Amniotic epithelial cell (primary cell): ENCODE measurements around the gene BEND4.
"Not testable (repeated sequence)": the region's sequence is repeated elsewhere in the genome, so short reads cannot be mapped to it uniquely, and the experiment has no call there.

ENCODE experiments used
- DNase-seq: peaks from one replicate; pipeline ENCODE4 v3.0.0-alpha.2; 2010; ENCODE audit warnings: low read depth

The BEND4 gene

DNA sequence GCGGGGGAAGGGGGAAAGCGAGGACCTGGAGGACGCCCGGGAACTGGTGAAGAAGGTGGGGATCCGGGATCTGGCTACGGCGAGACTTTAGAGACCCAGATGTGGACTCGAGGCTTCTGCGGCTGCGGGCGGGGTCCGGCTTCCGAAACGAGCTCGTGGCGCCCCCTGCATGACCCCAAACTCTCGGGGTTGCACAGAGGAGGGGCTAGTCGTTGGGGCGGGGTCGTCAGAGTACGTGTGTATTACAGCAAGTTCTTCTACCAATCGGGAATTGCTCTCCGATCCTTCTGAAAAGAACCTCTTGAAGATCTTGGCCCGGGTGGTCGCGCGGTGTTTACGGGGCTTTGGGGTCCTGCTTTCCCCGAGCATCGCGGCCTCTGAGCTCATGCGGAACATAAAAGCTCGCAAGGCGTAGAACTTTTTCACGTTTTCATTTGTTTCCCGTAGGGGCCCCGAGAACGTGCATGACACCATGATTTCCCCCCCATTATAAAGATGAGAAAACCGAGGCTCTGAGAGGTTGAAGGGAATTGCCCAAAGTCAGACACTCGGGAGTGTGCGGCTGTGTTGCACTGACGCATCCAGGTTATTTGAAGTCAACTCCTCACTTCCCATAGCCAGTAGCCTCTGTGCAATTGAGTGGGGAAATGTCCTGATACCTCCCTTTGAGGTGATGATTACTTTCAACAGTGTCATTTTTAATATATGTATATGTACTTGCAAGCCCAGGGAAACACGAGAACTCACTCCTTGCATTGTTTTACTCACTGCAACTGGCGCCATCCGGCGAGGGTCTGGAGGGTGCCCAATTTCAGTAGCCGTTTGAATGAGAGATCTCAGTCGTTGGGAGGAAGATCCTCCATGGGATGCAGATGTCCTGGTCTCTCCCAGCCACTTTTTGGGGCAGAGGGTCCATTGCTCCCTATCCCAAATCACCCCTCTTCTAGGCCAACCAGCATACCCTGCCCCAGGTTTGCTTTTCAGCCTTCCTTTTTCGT is at the start of gene BEND4:
Gene BEND4, minus strand, starts transcription at position 149 of the 998 bp plus-strand sequence. CDS start 512 bp downstream, outside the sequence.
- DNase-seq = no peak

DNA sequence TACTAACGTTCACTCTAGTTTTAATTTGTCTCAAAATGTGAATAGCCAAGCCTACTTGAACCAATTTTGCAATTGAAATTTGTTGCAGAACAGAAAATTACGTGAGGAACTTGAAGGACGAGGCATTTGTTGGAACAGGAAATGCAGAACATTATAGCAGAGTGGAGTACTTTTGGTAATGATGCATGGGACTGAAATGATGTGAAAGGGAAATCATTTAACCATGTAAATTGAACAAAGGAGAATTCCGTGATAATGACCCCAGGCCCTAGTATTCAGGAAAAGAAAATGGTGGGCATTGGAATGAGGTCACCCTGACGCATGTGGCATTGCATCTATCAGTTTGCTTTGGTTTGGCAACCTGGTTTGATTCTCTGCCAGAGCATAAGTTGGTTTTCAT is 44.9 kb upstream of the BEND4 start:
- DNase-seq = no peak

DNA sequence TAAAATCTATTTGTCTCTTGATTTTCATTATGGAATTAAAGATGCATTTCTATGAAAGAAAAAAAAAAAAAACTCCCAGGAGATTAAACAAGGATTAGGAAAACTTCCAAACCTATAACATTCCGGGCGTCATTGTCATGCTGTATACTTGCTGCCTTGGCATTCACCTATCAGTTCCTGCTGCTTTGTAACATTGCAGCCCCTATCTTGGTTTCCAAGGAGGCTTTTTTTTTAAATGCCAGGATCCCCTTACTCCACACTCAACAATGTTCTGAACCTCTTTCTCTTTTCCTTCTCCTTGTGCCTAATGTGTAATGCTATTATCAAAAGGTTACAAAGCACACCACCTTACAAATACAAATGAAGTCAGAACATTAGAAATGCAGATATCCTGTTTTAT is 20.5 kb upstream of the BEND4 start:
- no peak for DNase-seq

DNA sequence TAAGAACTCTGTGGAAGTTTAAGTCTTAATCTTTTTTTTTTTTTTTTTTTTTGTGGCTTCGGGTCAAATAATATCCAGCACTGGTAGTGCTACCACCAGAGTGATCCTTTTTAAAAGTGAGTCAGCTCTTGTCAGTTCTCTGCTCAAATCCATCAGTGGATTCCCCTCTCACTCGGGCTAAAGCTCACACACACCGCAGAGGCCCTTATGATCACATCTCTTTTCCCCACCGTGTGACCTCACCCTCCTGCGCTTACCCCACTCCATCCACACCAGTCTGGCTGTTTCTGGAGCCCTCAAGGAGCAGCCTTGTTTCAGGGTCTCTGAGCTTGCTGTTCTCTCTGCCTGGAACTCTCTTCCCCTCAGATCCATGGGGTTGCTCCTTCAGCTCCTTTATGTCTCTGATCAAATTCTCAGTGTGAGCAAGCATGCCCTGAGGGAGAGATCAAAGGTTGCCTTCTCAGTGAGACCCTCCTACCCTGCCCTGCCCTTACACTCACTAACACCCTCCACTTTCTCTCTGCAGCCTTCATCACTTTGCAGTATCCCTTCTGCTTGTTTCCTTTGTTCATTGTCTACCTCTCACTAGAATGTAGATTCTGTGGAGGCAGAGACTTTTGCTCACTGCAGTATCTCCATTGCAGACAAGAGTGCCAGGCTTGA is 19.8 kb upstream of the BEND4 start:
- no peak for DNase-seq

DNA sequence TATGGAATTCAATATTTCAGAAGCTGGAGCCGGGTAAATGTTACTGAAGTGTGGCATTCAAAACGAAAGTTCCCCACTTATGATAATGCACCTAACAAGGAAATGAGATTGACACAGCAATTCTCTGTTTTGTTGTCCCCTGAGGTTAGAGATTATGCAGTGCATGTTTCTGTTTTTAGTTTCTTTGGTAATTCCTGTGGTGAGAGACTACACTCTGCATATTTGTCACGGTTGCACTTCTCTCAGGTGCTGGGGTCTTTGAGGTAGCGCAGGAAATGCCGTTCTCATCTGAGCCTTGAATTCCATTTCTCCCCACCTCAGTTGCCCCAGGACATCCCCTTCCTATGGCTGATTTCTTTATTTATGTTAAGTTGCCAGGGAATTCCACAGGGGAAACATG is 15.3 kb upstream of the BEND4 start:
- no peak for DNase-seq

DNA sequence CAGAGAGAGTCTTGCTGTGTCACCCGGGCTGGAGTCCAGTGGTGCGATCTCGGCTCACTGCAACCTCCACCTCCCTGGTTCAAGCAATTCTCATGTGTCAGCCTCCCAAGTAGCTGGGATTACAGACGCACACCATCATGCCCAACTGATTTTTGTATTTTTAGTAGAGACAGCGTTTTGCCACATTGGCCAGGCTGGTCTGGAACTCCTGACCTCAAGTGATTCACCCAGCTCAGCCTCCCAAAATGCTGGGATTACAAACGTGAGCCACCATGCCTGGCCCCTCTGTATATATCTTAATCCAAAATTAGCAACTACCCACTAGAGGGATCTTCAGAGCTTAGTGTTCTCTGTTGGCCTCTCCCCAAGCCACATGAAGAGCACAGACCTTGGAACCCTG is 13.7 kb upstream of the BEND4 start:
- DNase-seq = not testable (repeated sequence)

DNA sequence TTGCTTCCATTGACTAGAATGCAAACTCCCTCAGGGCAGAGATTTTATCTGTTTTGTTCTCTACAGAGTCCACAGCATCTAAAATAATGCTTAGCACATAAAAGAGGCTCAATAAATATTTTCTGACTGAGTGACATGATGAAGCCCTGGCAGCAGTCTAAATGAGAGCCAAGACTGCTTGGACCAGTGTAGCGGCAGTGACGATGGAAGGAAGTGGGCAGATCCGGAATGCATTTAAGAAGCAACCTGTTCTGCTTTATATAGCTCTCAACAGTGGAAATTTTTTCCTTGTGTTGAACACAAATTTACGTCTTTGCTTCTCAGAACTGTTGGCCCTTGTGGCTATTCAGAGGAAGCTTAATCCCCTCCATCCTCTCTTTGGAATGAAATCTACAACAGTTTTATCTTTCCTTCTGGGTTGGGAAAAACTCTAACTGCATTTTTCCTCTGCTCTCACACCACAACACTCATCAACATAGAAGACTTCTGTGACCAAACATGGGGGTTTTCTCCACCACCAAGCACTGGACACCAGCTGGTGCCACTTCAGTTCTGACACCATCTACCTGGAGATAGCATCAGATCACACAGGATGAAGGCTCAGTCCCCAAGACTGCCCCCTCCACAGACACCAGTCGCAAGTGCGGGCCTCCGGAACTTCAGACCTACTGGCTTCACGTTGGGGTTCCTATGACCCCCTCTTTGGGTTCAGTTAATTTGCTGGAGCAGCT is 7.0 kb upstream of the BEND4 start:
- no peak for DNase-seq

DNA sequence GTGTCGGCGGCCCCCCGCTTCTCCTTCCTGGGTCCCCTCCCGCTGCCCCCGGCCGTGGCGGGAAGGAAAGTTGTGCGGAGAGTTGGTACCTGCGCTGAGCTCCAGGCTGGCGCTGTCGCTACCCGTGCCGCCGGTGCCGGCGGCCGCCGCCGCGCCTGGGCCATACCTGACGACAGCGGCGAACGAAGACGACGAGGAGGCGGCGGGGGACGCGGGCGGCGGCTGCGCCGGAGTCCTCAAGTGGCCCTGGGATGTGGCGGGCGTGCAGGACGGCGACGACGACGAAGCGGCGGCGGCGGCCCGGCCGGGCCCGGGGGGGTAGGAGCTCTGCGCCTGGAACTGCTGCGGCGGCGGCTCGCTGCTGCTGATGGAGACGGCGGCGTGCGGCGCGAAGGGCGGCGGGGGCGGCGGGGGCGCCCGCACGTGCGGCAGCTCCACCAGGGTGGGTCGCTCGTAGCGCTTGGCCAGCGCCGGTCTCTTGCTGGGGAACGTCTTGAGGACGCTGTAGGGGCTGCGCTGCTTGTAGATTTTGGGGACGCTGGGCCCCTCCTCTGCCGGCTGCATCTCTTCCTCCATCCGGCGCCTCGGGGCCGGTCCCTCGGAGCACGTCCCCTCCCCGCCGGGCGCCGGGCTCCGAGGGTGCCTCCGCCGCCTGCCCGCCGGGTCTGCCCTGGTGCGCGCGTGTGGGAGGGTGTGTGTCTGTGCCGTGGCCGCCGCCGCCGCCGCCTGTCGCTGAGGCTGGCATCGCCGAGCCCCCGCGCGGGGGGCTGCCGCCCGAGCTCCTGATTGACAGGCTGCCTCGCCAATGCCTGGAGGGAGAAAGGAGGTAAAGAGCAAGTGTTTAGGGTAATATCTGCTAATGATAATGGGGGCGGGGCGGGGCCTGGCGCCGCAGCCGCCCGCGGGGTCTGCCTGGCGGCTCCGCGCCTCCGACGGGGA is 618 bp downstream of the BEND4 start:
- no peak for DNase-seq

DNA sequence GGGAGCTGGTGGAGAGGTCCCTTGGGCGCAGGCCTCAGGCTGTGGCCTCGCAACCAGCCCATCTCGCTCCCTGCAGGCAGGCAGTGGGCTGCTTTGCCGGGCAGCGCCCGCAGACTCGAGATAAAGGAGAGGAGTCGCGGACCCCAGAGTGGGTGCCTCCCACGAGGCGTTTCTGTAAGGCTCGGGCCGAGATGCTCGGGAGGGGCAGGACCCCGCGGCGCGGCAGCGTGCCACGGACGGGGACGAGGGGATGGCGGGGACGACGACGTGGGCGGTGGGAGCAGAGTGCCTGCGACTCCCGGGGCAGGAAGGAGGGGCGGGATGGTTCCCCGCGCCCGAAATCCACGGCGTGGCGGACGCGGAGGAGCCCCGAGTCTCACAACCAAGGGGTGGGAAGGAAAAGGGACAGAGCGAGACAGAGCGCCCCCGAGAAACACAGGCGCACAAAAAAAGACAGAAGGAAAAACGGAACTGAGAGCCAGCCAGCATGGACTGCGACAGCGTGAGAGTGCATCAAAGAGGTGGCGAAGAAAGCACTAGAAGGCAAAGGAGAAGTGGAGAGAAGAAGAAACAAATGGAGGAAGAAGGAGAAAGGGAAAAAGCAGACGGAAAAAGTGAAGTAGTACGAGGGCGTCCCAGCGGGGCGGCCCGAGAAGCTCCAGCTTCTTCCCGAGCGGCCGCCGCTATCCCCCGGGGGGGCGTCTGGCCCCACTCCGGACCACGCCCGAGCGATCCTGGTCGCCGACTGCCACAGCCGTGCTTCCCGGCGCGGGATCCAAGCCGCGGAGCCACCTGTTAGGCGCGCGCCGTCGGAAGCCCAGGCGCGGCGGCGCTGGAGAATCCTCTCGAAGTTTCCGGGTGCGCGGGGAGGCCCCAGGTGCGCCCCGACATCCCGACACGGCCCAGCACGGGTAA is 1.5 kb downstream of the BEND4 start:
- DNase-seq = no peak

DNA sequence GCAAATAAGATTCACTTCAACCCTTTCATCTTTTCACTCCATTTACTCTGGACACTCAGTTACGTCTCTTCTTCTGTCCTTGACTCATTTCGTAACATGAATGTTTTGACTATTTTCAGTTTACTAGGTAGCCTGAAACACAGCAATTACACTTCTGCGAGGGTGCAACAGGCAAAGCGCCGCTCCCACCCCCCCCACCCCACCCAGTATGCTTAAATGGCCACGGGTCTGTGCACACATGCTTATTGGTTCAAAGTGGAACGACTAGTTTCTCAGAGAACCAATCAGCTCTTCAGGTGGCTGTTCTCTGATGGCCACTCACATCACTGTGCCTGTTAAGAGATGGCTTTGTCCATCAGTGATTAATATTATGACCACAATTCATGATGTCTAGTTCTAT is 3.5 kb downstream of the BEND4 start:
- DNase-seq = no peak

DNA sequence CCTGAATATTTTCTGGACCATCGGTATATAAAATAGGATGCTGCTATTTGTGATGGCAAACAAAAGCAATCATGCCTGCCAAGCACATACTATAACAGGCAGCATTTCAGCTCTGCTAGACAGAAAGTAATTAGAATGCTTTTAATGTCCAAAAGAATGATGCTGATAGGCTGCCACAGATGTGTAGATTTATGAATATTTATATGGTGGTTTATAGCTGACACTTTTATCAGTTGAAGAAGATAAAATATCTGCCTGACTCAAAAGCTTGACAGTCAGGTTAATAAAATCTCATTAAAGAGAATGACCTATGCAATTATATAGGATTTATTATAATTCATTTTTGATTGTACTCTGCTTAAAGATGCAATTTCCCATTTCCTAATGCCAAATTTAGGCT is 4.0 kb downstream of the BEND4 start:
- no peak for DNase-seq

DNA sequence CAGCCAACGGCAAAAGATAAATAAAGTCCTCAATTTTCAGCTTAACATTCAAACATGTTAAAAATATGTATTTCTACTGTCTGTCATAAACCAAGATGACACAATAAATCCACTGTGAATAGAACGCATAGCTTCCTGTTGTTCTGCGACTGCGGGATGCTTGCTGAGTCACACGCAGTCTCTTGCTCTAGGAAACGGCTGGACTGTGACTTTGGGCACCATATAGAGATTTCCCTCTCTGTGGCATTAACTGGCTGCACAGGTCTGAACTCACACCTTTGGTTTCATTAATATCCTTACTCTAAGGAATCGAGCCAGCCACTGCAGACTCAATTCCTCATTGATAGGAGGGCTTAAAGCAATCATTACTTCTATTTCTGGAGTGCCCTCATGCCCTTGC is 8.4 kb downstream of the BEND4 start:
- no peak for DNase-seq

DNA sequence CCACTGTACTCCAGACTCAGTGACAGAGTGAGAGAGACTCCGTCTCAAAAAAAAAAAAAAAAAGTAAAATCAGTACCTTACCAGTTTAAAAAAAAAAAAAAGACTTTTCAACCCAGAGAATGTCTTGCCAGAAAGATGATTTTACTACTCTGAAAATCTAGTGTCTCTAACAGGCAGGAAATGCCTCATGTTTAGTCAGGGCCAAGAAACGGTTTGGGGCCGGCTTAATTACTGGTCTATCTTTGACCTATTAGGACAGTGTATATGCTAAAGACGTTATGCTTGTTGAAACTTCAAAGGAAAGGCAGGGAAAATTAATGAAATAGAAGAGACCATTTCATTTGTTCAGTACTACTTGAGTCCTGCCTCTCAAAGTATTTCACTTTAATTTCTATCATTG is 9.9 kb downstream of the BEND4 start:
- no peak for DNase-seq

DNA sequence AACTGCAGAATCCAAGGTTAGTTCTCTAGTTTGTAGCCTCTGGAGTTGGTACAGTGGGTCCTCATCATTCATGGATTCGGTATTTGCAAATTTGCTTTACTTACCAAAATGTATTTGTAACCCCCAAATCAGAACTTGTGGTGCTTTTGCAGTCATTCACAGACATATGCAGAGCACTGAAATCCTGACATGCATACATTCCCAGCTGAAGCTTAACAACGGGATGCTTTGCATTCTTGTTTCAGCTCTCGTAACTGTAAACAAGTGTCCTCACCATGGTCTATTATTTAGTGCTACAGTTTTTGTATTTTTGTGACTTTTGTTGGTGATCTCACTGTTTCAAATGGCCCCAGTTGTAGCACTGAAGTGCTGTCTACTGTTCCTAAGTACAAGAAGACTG is 16.1 kb downstream of the BEND4 start:
- DNase-seq = no peak

DNA sequence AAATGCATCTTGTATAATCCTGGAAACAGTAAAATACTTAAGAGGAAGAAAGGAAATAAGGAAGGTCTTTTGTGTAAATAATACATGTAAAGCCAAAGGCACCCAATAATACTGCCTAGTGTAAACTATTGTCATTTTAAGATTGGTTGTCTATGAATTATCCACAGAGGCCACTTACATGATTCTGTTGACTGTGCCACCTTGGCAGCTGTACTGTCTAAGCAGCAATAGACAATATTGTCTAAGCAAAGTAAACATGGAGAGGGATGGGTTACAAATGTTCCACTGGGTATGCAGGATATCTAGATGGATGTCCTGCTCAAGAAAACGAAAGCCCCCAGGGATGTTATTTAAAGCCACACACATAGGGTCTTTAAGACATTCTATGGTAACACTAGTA is 19.4 kb downstream of the BEND4 start:
- DNase-seq = no peak

DNA sequence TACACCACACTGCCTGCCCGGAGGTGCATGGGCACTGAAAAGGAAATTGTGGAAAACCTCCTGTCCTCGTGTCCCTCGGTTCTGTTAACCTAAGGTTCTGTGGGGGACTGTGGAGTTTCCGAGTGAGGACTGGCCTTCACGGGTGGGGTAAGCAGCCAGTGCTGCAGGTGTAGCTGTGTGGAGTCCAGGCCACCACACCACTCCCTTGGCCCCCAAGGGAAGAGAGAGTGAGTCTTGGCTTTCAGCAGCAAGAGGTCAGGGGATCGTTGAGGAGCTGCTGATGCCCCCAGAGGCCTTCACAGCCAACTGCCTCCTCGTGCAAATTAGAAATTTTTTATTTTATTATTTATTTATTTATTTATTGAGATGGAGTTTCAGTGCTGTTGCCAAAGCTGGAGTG is 20.4 kb downstream of the BEND4 start:
- no peak for DNase-seq

DNA sequence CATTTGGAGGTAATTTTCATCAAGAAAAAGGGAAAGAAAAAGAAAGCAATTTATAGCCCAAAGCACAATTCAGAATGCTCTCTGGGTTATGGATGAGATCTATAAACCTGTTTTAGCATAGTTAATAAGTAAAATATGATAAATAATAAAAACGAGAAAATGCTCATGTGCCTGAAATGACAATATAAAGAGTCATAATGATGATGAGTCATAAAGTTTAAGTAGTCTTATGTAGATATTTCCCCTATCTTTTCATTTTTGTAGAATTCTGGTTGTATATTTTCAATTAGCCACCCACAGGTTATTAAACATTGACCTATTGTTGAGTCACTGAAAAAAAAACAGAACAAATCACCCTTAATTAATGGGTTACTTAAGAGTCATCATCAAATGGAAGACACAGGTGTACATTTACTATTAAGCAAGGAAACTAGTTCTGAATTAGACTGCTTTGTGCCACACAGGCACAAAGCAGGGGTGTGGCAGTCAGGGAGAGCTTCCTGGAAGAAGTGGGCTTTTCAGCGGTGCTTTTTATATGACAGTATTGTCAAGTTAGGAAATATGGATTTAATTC is 29.3 kb downstream of the BEND4 start:
- no peak for DNase-seq

DNA sequence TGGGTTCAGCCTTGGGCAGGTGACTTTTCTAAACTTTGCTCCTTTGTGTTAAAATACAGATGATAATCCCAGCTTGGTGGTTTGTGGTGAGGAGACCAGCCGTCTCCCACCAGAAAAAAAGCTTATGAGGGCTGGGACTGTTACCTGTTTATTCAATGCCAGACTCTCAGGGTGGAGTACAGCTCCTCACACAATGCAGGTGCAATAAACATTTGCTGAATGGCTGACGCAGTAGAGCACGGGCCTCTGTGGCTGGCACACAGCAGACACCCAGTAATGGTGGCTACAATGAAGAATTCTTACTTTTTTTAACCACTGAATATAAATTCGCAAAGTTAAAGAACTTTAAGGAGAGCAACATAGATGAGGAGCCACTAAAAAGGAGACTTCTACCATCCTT is 30.2 kb downstream of the BEND4 start:
- DNase-seq = no peak

DNA sequence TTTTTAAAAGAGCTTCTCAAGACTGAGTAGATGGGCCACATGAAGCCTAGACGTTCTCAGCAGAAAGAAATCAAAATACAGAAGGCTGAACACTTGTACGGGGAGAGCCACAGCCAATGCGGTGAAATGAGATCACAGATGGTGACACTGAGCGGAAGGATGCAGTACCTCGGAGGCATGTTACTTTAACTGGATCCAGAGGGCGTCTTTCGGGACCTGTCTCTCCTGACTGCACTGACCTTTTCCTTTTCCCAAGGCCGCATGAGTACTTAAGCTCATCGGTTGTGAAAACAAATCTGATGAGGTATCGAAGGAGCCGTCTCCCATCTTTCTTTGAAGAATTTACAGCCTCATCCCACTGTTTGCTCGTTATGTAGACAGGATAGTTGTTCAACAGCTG is 32.6 kb downstream of the BEND4 start:
- no peak for DNase-seq

DNA sequence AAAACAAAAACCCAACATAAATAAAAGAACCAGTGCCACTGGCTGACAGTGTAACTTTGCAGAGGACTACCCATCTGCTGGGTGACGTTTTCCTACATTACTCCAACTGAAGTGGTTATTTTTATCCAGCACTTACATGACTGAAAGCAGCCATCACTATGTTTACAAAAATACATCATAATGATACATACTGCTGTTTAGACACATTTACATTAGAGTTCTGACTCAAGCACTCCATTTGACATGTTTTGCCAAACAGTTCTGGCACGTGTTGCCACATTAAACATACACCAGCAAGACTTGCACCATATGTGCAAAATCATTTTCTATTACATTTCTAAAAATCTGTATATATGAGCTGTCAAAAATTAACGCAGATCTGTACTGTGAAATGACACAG is 39.6 kb downstream of the BEND4 start:
- DNase-seq = no peak
